Activated CD8-positive, alpha-beta memory T cell treated with anti-CD3 and anti-CD28 coated beads, Interleukin-2, amount 10 ng/mL, durations not matched to agents 7 days and 5 days (primary cell): ENCODE measurements around the gene EEA1. TPM values are rescaled to one million over a fixed set of nuclear protein-coding genes. Genes with fewer than 3 reads are reported as not detected.
A peak's percentile ranks its signal among the peaks of the same experiment; 100 is the strongest.

Experiments used
- ATAC-seq: fragments of 150-1000 bp; cut with Tn5 transposase; one replicate; pipeline ENCODE4 v1.10.0; 2021; ENCODE audit warnings: moderate library complexity
- CTCF ChIA-PET: fragments of 350-600 bp; sonication (Branson Sonifier 250); formaldehyde crosslinking; loops from one replicate; lab custom pipeline; 2021; ENCODE audit warnings: antibody characterized with exemption; lab: Charles Lee
- DNase-seq: peaks from one replicate; pipeline ENCODE4 v3.0.0-alpha.2; 2020
- H3K27ac Mint-ChIP-seq: one replicate; pipeline ENCODE4 v1.8.0; 2021; ENCODE audit warnings: mild to moderate bottlenecking, mixed read lengths
- H3K27me3 Mint-ChIP-seq: one replicate; pipeline ENCODE4 v1.8.0; 2021; ENCODE audit warnings: mixed read lengths
- H3K36me3 Mint-ChIP-seq: one replicate; pipeline ENCODE4 v1.8.0; 2021; ENCODE audit warnings: mild to moderate bottlenecking, mixed read lengths
- H3K4me1 Mint-ChIP-seq: one replicate; pipeline ENCODE4 v1.8.0; 2021; ENCODE audit warnings: mixed read lengths
- H3K4me3 Mint-ChIP-seq: one replicate; pipeline ENCODE4 v1.8.0; 2021; ENCODE audit warnings: mild to moderate bottlenecking, moderate library complexity, mixed read lengths
- H3K9me3 Mint-ChIP-seq: one replicate; pipeline ENCODE4 v1.8.0; 2022; ENCODE audit warnings: low read depth, mixed read lengths
- total RNA-seq, 2 experiments: library from RNA; stranded (reverse); gene quantifications; one replicate each; pipeline ENCODE4 v1.2.3, GENCODE V29; 2021

EEA1 gene
- total RNA-seq, 2 experiments from 2014 or later = 14.5 to 14.7 TPM

DNA sequence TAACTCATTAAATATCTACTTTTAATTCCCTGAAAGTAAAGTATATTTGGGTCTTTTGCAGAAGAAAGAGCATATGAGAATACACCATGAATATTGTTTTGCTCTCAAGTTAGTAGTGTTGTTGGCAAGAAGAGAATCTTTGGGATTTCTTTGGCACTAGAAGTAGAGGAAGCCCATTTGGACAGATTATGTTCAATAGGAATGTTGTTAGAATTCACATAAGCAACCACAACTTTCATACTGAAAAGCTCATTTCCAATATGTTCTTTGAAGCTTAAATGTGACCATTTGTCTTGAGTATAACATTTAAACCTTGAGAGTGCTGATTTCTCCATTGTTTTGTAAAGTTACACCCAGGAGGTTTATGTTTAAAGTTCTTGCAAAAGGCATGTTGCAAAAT is 188.7 kb downstream of the EEA1 start:
- no peak overlapping the region for H3K4me3 Mint-ChIP-seq
- no peak for DNase-seq
- no peak for ATAC-seq
- no peaks in the 10 kb centered on the region for H3K9me3 Mint-ChIP-seq
- H3K4me1 Mint-ChIP-seq = no peaks in the 10 kb centered on the region
- no peak overlapping the region for H3K27ac Mint-ChIP-seq
- CTCF ChIA-PET = no interaction called here
- H3K27me3 Mint-ChIP-seq = peaks cover 25% of the 10 kb centered on the region
- H3K36me3 Mint-ChIP-seq = no peaks in the 10 kb centered on the region

DNA sequence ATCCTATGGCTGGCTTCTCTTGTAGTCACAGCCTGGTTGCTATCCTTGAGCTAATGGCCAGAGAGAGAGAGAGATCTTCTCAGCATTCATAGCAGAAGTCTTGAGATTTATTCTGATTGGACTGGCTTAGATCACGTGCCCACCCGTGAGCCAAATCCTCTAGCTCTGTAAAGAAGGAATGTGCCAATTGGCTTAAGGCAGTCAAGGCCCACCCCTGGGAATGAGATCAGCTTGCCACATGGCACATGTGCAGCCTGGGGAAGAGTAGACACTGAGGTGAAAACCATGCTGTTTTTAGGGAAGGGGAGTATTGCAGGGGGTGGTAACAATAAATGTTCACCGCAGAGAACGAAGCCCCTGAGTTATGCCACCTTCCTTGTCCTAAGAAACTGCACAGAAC is 190.0 kb downstream of the EEA1 start:
- DNase-seq = no peak
- H3K9me3 Mint-ChIP-seq = no peaks in the 10 kb centered on the region
- H3K4me3 Mint-ChIP-seq = no peak overlapping the region
- no peaks in the 10 kb centered on the region for H3K4me1 Mint-ChIP-seq
- peaks cover 32% of the 10 kb centered on the region for H3K27me3 Mint-ChIP-seq
- H3K36me3 Mint-ChIP-seq = no peaks in the 10 kb centered on the region
- CTCF ChIA-PET = no interaction called here
- no peak overlapping the region for H3K27ac Mint-ChIP-seq
- ATAC-seq = no peak

DNA sequence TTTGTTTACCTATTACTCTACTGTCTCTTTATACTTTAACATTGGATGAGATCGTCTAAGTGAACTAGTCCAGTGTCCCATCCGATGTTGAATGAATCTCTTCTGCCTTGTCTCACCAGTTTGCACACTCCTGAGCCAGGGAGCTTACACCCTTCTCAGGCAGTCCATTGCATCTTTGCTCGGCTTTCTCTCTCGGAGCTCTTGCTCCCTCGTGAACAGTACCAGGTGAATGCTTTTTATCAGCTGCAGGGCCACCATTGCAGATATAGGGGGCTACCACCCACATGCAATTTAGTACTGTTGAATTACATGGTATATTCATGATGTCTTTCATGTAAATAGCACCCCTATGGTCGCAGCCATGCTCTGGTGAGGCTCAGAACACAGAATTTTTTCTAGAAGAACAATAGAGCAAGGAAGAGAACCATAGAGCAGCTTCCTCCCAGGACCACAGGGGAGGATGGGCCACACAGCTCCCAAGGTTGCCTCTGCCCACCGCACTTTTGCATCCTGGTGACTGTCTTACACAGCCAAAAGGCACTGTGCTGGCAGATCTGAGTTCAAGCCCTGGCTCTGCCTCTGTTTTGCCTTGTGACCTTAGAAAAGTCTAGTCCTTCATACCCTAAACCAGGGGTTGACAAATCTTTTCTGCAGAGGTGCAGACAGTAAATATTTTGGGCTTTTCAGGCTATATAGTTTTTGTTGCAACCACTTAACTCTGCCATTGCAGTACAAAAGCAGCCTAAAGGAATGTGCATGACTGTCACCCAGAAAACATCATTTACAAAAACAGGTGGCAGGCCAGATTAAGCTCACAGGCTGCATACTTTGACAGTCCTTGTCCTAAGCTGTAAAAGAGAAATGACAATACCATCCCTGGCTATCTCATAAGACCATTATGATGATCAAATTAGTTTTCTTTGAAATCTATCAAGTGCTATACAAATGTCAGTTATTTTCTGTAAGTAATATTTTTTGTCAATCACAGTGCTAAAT is 190.9 kb downstream of the EEA1 start:
- no peaks in the 10 kb centered on the region for H3K9me3 Mint-ChIP-seq
- H3K27ac Mint-ChIP-seq = no peak overlapping the region
- H3K4me3 Mint-ChIP-seq = no peak overlapping the region
- H3K27me3 Mint-ChIP-seq = peaks cover 37% of the 10 kb centered on the region
- no peaks in the 10 kb centered on the region for H3K4me1 Mint-ChIP-seq
- H3K36me3 Mint-ChIP-seq = no peaks in the 10 kb centered on the region
- DNase-seq (no peak), ATAC-seq (no peak)
- CTCF ChIA-PET = no interaction called here

DNA sequence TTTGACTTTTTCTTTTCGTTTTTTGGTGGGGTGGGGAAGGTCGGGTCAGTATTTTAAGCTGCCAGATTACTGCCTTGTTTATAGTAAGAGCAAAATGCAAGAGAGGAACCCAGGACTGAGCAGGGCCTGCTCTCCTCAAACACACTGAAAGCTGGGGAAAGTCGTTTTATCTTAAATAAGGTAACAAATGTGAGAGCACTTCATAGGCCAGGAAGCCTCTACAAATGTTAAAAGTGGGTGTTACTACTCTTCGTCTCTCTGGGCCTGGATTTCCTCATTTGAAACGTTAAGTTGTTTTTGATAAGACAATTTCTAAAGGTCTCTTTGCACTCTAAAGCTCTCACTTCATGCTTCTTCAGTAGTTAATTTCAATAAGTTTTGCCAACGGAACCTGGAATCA is 192.5 kb downstream of the EEA1 start:
- H3K4me3 Mint-ChIP-seq = no peak overlapping the region
- CTCF ChIA-PET = no interaction called here
- DNase-seq (no peak), ATAC-seq (no peak)
- H3K4me1 Mint-ChIP-seq = no peaks in the 10 kb centered on the region
- no peaks in the 10 kb centered on the region for H3K9me3 Mint-ChIP-seq
- H3K36me3 Mint-ChIP-seq = no peaks in the 10 kb centered on the region
- H3K27ac Mint-ChIP-seq = no peak overlapping the region
- peaks cover 32% of the 10 kb centered on the region for H3K27me3 Mint-ChIP-seq

DNA sequence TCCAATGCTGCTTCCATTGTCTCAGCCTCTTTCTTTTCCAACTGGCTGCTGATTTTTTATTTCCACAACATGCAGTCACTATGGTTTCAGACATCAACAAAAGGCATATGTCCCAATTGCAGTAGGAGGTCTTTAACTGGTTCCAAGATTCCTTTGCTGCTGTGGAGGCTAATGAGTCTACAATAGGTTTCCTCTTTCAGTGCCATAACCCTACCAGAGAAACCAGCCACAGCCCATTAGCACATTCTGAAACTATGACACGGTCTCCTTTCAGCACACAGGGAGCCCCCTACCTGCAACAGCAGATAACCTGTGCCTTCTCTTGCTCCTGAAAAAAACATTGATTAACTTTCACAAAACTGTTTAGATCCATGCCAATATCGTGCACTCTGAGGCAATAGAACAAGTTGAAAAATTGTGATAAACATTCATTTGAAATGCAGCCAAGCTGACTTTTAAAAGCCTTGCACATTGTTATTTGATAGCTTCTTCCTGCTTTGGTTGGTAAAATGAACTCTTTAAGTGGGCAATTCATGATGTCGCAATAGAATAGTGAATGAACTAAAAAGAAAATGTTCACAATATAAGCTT is 193.9 kb downstream of the EEA1 start:
- Mint-ChIP-seq H3K4me1 (no peaks in the 10 kb centered on the region), H3K27me3 (peaks cover 26% of the 10 kb centered on the region), H3K9me3 (no peaks in the 10 kb centered on the region), H3K36me3 (no peaks in the 10 kb centered on the region), H3K4me3 (no peak overlapping the region), H3K27ac (no peak overlapping the region)
- no peak for ATAC-seq
- CTCF ChIA-PET = no interaction called here
- DNase-seq = no peak

DNA sequence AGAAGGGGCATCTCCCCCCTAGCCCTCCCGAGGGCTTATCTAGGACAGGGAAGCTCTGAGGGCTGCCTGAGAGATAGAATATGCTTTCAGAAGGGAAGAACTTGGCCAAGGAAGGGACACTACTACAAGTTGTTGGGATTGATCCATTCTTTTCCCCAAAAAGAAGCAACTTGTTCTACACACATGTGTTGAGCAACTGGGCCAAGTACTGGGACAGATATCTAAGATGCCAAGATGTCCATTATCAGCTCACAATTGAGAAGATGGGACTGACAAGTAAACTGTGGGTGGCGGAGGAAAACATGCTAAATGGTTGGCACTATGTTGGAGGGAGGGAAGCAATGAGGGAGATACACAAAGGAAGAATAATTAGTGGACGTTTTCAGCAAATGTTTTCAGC is 195.4 kb downstream of the EEA1 start:
- Mint-ChIP-seq H3K27me3 (peaks cover 12% of the 10 kb centered on the region), H3K9me3 (no peaks in the 10 kb centered on the region), H3K4me3 (no peak overlapping the region), H3K27ac (no peak overlapping the region), H3K36me3 (no peaks in the 10 kb centered on the region), H3K4me1 (no peaks in the 10 kb centered on the region)
- CTCF ChIA-PET = no interaction called here
- ATAC-seq (no peak), DNase-seq (no peak)

DNA sequence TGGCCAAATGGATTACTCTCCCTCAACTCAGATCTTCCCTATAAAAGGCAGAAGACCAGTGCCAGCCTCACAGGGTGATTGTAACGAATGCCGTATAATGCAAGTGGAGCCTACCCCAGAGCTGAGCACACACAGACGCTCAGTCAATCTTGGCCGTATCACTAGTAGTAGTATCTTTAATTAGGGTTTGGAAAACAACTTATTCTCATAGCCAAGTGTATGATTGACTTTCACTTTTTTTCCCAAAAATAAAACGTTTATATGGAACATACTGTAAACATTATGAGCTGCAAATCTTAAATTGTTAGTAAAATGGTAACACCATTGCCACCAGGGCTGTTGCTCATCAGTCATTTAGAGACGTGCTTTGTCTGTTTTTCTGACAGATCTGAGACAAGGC is 195.9 kb downstream of the EEA1 start:
- no peaks in the 10 kb centered on the region for H3K4me1 Mint-ChIP-seq
- H3K27me3 Mint-ChIP-seq = peaks cover 12% of the 10 kb centered on the region
- no peak for DNase-seq
- H3K36me3 Mint-ChIP-seq = no peaks in the 10 kb centered on the region
- no peaks in the 10 kb centered on the region for H3K9me3 Mint-ChIP-seq
- H3K27ac Mint-ChIP-seq = no peak overlapping the region
- CTCF ChIA-PET = no interaction called here
- no peak for ATAC-seq
- no peak overlapping the region for H3K4me3 Mint-ChIP-seq

DNA sequence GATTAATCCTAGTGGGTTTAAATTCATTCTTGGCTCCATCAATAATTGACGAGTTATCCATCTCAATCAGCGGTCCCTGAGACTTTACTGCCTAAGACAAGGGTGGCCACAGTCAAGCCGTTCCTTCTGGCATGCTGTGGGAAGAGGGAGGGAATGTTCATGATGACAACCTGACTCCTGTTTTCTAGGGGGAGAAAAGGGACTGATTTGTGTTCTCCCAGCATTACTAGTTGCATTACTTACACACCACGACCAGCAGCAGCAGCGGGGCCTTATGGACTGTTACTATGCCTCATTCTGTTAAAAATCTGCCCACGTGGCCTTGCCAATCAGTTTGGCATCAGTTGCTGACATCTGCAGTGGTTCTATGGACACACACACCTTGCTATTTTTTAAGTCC is 196.4 kb downstream of the EEA1 start:
- Mint-ChIP-seq H3K27ac (no peak overlapping the region), H3K4me1 (no peaks in the 10 kb centered on the region), H3K9me3 (no peaks in the 10 kb centered on the region), H3K36me3 (no peaks in the 10 kb centered on the region), H3K4me3 (no peak overlapping the region), H3K27me3 (peaks cover 12% of the 10 kb centered on the region)
- DNase-seq (no peak), ATAC-seq (no peak)
- CTCF ChIA-PET = no interaction called here

DNA sequence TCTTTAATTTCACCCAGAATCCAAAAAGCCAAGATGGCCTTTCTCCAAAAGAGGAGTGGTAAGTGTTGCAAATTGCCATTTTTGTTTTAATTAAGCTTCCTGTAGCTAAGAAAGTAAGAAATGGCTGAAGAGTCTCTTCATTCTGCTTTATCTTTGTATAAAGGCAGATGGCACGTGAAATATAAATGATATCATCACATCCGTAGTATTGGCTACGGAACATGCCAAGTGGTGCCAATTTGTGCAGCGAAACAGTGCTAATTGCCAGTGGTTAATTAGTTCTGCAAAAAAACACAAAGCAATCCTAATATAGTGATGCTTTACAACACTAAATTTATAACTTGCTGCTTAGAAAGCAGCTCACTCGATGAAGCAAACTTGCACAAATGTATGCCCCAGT is 196.9 kb downstream of the EEA1 start:
- no peak for ATAC-seq
- Mint-ChIP-seq H3K4me1 (no peaks in the 10 kb centered on the region), H3K36me3 (no peaks in the 10 kb centered on the region)

DNA sequence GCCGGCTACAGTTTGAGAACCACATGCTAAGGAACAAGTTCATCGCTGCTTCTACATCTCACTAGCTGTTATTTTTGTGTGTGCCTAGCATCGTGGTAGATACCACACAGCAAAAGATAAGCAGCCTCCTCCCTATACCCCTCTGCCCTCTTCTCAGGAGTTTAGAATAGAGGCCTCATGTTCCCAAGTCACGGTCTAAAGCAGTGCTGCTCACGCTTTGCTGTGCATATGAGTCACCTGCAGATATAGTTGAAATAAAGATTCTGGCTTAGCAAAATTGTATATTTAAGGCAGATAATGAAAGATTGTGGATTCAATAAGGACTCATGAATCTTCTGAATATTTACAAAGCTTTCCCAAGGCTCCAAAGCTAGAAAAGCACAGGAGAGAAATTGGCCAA is 198.3 kb downstream of the EEA1 start:
- ATAC-seq = no peak
- CTCF ChIA-PET = no interaction called here
- H3K36me3 Mint-ChIP-seq = no peaks in the 10 kb centered on the region
- no peaks in the 10 kb centered on the region for H3K9me3 Mint-ChIP-seq
- H3K4me1 Mint-ChIP-seq = no peaks in the 10 kb centered on the region
- no peak overlapping the region for H3K4me3 Mint-ChIP-seq
- H3K27me3 Mint-ChIP-seq = peaks cover 12% of the 10 kb centered on the region
- no peak overlapping the region for H3K27ac Mint-ChIP-seq
- no peak for DNase-seq

More for the DNA sequence above, 196.9 kb downstream of the EEA1 start:
- H3K4me3 Mint-ChIP-seq = no peak overlapping the region
- CTCF ChIA-PET = no interaction called here
- H3K27me3 Mint-ChIP-seq = peaks cover 12% of the 10 kb centered on the region
- no peaks in the 10 kb centered on the region for H3K9me3 Mint-ChIP-seq
- DNase-seq = no peak
- H3K27ac Mint-ChIP-seq = no peak overlapping the region

DNA sequence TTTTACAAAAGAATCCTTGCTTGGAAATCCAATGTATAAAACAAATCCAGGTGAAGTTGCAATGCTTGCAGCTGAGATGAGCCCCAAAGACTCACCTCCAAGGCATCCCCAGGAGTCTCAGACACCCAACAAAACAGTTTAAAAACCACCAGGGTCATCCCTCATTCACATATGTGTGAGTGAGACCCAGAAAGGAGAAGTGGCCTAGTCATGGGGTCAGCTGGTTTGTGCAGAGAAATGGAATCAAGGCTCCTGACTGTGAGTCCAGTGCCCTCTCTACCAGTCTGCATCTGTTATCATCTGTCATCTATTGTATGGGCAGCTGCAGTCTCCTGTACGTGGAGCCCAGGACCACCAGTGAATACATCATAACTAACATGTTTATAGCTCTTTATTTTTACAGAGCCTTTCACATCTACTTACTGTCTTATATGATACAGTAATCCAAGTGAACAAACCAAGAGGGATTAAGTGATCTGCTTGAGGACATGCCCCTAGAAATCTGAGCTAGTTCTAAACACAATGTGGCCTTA is 199.3 kb downstream of the EEA1 start:
- Mint-ChIP-seq H3K27ac (no peak overlapping the region), H3K36me3 (peaks cover 1% of the 10 kb centered on the region), H3K4me1 (no peaks in the 10 kb centered on the region), H3K9me3 (no peaks in the 10 kb centered on the region), H3K27me3 (peaks cover 10% of the 10 kb centered on the region), H3K4me3 (no peak overlapping the region)
- DNase-seq (no peak), ATAC-seq (no peak)
- CTCF ChIA-PET = no interaction called here

DNA sequence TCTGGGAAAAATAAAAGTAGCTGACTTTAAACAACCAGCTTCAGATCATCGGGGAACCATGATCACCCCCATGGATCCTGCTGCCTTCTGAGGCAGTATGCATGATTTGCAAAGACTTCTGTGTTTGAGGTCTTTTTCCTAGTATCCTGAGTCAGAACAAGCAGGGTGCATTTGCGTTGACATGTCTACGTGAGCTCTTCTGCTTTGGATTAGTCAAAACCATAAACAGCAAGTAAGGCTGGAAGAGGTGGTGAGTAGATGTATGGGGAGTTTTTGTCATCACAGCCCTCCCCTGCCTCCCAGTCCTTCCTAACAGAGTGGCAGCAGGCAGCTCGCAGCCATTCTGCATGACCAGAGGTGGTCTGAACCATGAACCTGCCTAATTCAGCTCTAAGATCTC is 202.2 kb downstream of the EEA1 start:
- H3K4me1 Mint-ChIP-seq = no peaks in the 10 kb centered on the region
- no peaks in the 10 kb centered on the region for H3K9me3 Mint-ChIP-seq
- H3K27ac Mint-ChIP-seq = no peak overlapping the region
- H3K36me3 Mint-ChIP-seq = peaks cover 1% of the 10 kb centered on the region
- DNase-seq (no peak), ATAC-seq (peak; percentile 58)
- H3K4me3 Mint-ChIP-seq = no peak overlapping the region
- peaks cover 3% of the 10 kb centered on the region for H3K27me3 Mint-ChIP-seq
- CTCF ChIA-PET = no interaction called here

DNA sequence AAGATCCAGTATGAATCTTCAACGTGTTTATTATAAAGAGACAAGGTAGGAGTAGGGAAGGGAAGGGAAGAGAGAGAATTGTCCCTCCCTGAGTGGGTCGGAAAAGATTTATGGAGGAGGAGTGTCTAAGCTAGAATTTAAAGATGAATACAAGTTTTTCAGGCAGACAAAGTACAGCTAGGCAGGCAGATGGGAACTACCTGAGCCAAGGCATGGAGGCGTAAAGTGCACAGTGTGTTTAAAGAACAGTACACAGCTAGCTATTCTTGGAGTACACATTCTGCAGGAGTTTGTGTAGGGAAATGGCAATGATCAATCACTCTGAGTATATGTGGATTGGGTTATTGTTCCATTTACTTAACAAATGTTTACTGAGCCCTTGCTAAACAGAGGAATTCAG is 206.2 kb downstream of the EEA1 start:
- CTCF ChIA-PET = no interaction called here
- H3K9me3 Mint-ChIP-seq = no peaks in the 10 kb centered on the region
- H3K4me3 Mint-ChIP-seq = no peak overlapping the region
- H3K27me3 Mint-ChIP-seq = peaks cover 7% of the 10 kb centered on the region
- H3K4me1 Mint-ChIP-seq = no peaks in the 10 kb centered on the region
- H3K36me3 Mint-ChIP-seq = peaks cover 1% of the 10 kb centered on the region
- H3K27ac Mint-ChIP-seq = no peak overlapping the region
- no peak for DNase-seq
- no peak for ATAC-seq

DNA sequence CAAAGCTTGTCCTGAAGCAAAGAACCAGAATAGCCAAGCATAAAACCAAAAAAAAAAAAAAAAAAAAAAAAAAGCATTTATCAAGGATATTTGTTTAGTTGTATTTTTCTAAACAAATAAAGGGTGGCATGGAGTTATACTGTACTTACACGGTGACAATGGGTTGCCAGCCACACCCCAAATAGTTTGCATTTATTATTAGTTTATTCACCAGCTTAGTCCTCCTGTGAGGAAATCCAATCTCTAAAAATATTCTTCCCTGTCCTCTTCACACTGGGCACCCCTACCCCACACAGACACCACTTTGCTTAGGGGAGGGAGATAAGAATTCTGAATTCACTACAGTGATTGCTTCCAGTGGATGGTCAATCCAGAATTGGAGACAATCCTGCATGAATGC is 207.4 kb downstream of the EEA1 start:
- Mint-ChIP-seq H3K36me3 (peaks cover 1% of the 10 kb centered on the region), H3K4me1 (no peaks in the 10 kb centered on the region), H3K27ac (no peak overlapping the region), H3K27me3 (peaks cover 9% of the 10 kb centered on the region), H3K4me3 (no peak overlapping the region), H3K9me3 (no peaks in the 10 kb centered on the region)
- ATAC-seq (no peak), DNase-seq (no peak)
- CTCF ChIA-PET = no interaction called here
